GM21825 (cell line): ENCODE data around the gene PCMTD2.
"Not testable (repeated sequence)": the region's sequence is repeated elsewhere in the genome, so short reads cannot be mapped to it uniquely, and the experiment has no call there.

ENCODE experiments used
- ATAC-seq: cut with Tn5 transposase; IDR thresholded peaks from one replicate; pipeline ENCODE4 v1.9.1; 2021; ENCODE audit warnings: mild to moderate bottlenecking, moderate library complexity; ENCODE audit not compliant: unreplicated experiment

The PCMTD2 gene

GRCh38 chr20:64223526-64224067 is 32.0 kb upstream of the PCMTD2 start:
- ATAC-seq, result no peak

DNA sequence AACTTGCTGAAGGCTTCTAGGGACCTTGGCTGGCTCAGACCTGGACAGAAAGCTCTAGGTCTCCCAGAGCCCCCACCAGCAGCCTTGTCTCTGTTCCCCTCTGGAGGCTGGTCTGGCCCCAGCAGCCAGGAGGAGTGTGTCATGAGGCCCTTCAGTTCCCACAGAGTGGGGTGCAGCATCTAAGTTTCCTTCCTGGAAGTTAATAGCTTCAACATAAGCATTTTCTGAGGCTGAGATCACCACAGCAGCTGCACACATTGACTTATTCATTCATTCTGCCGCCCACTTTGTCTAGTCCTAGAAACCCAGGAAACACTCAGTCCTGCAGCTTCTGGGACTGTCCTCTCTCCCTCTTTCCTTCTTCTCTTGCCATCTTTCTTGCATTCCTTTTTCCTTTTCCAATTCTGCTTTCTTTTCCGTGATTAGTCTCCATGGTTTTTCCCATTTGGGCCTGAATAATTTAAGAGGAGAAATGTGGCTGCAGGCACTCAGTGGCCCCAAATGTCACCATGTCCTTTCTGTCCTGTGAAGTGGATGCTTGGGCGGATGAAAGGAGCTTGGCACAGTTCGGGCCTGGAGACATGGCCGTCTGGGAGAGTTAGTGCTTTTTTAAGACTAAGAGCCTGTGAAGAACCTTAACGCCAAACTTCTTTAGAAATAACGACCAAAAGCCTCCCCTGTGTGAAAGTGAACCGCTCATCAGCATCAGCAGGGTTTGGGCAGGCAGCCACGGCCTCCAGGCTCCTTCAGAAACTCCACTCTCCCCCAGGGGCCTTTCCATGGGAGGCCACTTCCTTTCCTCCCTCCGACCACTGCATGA is 31.0 kb upstream of the PCMTD2 start:
- no peak for ATAC-seq

GRCh38 chr20:64225171-64225595 is 30.4 kb upstream of the PCMTD2 start:
- ATAC-seq, result no peak

GRCh38 chr20:64225828-64226598 is 29.5 kb upstream of the PCMTD2 start:
- ATAC-seq, result no peak

DNA sequence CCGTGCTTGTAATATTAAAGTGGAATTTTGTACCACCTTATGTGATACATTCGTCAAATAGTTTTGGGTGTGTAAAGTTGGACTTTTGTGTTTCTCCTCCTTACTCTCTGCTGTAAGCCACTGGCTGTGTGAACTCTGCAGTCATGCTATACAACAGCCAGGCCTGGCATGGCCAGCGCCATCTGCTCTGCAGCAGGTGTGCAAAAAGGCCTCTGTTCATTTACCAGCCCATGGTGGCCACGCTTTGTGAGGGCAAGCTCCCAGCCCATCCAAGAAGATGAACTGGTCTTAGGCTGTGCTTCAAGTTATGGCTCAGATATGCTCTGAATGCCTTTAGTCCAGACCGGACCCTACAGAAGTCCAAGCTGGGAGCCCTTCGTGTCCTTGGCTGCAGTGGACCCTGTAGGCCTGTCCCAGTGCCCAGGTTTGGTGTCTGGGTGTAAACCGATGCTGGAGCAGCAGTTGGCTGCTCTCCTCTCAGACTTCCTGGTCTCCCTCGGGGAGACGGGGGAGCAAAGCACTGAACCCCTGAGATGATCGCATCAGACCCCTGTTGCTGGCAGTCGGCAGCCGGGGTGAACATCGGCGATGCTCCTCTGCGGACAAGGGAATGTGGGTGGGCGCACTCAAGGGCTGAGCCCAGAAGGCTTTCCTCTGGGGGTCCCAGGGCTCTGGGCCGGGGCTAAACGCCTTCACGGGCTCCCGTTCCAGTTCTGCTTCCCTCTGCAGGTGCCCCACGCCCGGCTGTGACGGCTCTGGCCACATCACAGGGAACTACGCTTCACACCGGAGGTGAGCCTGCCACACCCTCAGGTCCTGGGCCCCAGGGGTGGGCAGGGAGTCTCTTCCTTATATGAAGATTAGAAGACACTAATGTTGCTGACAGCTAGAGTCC is 28.6 kb upstream of the PCMTD2 start:
- ATAC-seq, result no peak

DNA sequence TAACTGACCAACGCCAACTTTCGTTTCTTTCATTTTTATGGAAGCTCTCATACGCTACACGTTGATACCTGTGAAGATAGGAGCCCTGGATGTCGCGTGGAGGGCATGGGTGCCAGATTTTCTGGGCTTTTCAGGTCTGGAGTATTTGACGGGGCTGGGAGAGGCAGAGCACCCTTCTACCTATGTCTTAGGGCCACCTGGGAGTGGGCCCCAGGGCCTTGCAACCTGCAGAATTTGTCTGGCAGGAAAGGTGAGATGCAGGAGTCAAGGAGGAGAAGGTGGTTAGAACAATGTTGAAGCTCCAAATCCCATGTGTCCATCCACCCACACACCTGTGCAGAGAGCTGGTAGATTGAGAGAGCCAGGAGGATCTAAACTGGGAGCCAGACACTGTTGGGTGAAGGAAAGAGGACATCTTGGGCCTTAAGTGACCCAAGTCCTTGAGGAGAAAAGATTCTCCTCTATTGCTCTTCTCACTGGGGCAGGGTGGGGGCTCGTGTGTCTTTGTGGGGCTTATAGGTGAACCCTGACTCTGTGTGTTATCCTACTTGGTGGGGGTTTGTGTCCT is 27.4 kb upstream of the PCMTD2 start:
- no peak for ATAC-seq

DNA sequence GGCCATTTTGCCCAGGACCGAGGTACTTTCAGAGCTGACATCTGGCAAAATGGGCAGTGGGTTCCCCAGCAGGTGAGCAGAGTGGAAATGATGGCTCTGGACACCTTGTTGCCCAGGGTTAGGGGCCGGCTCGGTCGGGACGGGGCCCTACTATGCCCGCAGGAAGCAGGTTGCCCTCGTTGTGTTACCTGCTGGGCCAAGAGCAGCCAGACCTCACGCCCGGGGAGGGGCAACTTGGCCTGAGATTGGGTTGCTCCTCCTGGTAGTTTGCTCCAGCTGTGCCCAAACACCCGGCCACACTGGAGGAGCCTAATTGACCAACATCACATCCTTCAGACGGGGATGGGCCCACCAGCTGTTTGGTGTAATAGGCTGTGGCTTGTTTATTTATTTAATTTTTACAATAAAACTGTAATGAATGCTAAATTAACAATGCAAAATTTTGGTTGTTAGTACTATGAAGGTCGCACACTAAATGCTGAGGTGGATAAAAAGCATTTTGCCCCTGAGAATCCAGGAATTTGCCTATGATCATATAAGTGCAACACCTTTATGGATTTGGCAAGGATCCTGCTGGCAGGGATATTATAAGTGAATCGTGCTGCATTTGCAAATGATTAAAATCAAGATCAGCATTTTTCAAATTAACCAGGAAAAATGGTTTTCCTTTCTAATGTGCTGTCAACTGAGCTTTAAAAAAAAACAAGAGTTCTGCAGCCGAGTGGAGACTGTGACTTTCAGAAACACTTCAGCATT is 26.6 kb upstream of the PCMTD2 start:
- no peak for ATAC-seq

DNA sequence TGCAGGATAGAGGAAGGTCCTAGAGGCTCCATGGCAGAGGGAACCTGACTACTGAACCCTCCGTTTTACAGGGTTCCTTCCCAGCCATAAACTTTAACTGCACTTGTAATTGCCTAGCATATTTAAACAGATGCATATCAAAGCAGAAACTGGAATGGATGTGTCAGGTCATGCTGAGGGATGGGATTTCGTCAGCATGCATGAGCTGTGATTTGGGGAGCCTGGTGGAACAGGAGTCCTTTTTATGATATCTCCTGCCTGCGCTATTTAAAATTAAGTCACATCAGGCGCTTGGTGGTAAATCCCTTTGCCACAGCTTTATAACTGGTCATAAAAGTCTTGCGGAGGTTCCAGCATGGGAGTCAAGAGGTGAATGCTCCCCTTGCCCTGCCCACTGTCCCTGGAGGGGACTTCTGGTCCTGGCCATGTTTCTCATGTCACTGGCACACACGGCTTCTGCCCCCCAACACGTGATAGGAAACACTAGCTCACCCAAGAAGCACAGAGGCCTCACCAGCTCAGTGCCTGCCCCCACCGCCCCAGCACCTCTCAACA is 26.0 kb upstream of the PCMTD2 start:
- no peak for ATAC-seq

DNA sequence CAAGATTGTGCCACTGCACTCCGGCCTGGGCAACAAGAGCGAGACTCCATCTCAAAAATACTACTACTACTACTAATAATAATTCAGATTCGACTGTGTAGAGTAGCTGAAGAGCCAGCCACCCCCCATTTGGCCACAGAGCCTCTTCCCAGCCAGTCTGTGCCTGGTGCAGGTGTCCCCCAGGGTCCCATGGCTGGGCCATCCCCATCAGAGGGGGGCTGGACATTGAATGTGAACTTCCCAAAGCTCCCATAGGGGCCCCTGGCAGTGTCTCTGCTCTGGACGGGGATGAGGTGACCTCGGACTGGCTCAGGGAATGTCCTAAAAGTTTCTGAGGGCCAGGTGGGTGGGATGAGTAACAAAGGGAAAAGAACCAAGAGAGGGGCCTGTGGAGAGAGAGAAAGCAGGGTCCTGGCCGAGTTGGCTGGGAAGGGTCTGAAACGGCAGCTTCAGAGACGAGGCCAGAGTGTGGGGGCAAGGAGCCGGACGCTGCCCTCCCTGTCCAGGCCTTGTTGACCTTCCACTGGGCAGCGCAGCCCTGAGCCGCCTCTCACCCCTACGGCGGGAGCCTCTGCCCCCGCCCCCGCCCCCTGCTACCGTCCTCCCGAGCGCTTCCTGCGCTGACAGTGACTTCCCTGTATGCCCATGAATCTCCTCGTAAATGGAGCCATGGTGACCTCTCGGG is 24.9 kb upstream of the PCMTD2 start:
- no peak for ATAC-seq

DNA sequence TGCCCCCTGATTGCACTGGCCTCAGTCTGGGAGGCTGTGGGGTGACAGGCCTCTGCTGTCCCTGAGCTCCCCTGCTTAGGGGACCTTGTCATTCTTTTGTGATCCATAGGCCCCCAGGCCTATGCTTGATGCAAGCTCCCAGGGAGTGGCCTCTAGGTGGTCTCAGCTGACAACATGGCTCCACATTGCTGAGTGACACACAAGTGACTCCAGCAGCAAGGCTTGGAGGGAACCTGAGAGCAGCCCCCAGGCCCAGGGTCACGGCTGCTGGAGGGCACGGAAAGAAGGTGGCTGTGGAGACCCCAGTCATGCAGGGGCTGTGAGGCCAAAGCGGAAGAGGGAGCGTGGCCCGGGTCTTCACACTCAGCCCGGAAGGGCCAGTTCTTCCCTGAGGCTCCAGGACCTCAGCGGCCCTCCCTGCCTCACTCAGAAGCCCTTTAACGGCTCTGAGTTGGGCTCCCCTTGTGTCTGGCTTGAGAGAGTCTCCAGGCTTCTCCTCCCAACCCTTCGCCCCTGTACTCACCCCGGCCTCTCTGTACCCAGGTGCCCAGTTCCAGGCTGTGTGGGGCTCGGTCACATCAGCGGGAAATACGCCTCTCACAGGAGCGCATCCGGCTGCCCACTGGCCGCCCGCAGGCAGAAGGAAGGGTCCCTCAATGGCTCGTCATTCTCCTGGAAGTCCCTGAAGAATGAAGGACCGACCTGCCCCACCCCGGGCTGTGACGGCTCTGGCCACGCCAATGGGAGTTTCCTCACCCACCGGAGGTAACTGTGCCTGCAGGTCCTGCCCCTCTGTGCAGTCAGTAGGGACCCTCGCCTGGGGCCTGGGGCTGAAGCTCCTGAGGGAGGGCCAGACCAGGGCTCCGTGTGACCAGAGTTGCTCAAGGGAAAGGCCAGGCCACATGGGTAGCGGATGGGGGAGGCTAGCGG is 23.7 kb upstream of the PCMTD2 start:
- ATAC-seq, result no peak

DNA sequence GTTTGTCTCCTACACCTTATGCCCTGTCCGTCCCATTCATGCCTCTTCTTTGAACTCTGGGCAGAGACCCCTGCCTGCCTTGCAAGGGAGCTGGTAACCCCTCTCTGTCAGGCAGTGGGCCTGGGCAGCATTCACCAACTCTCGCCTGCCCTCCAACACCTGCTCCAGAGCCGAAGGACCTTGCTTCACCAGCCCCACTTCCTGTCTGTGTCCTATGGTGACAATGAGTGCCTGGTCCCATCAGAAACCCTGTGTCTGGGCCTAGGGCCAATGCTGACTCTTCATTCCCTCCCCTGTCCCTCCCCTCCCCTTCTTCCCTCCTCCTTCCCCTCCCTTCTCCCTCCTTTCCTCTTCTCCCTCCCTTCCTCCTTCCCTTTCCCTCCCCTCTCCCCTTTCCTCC is 22.8 kb upstream of the PCMTD2 start:
- ATAC-seq, result no peak

GRCh38 chr20:64233725-64234124 is 21.8 kb upstream of the PCMTD2 start:
- no peak for ATAC-seq

DNA sequence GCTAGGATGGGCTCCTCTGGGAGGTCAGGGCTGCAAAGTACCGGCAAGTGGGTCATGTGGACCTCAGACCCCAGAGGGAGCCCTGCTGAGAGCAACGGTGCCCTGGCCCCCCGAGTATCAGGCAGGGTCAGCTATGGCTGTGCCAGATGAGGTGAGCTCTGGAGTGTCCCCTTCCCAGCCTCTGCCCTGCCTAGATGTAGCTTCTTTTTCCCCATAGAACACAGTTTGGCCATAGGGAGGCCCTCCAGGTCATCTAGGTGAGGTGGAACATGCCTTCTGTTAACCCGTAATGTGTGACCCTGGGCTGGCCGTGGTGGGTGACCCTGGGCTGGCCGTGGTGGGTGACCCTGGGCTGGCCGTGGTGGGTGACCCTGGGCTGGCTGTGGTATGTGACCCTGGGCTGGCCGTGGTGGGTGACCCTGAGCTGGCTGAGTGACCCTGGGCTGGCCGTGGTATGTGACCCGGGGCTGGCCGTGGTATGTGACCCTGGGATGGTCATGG is 21.2 kb upstream of the PCMTD2 start:
- ATAC-seq, result no peak

- not testable (repeated sequence) for ATAC-seq
These were observed 20.5 kb upstream of the PCMTD2 start for GRCh38 chr20:64234921-64235565.

- ATAC-seq, result no peak
These were observed 19.1 kb upstream of the PCMTD2 start for GRCh38 chr20:64236137-64237088.

GRCh38 chr20:64237316-64237715 is 18.2 kb upstream of the PCMTD2 start:
- ATAC-seq, result no peak
